Nephron progenitor cell (in vitro differentiated cells): Measurements from ENCODE around the gene PIK3R6.

ENCODE experiments used
- DNase-seq: peaks from one replicate; pipeline ENCODE4 v3.0.0; 2021
- H3K27ac Mint-ChIP-seq: 2 replicates; pipeline ENCODE4 v1.8.0; 2021; ENCODE audit warnings: mild to moderate bottlenecking, moderate library complexity, mixed read lengths
- H3K27me3 Mint-ChIP-seq: 2 replicates; pipeline ENCODE4 v1.8.0; 2021; ENCODE audit warnings: mild to moderate bottlenecking, low read depth, mixed read lengths; ENCODE audit not compliant: poor library complexity
- H3K36me3 Mint-ChIP-seq: 2 replicates; pipeline ENCODE4 v1.8.0; 2021; ENCODE audit warnings: low read depth, mixed read lengths
- H3K4me1 Mint-ChIP-seq: 2 replicates; pipeline ENCODE4 v1.8.0; 2021; ENCODE audit warnings: mixed read lengths
- H3K4me3 Mint-ChIP-seq: 2 replicates; pipeline ENCODE4 v1.8.0; 2021; ENCODE audit warnings: mild to moderate bottlenecking, moderate library complexity, mixed read lengths
- H3K9me3 Mint-ChIP-seq: 2 replicates; pipeline ENCODE4 v1.8.0; 2021; ENCODE audit warnings: mild to moderate bottlenecking, moderate library complexity, mixed read lengths
- CTCF ChIP-seq: fragments of 200-600 bp; sonication (generic); IDR thresholded peaks from 2 replicates; pipeline ENCODE4 v1.5.0; 2021; ENCODE audit warnings: antibody characterized with exemption

Gene PIK3R6

GRCh38 chr17:8826808-8827435 is 40.6 kb downstream of the PIK3R6 start:
- peaks cover 19% of the 10 kb centered on the region for H3K9me3 Mint-ChIP-seq
- no peak for TF ChIP-seq CTCF
- H3K4me1 Mint-ChIP-seq: peaks cover 13% of the 10 kb centered on the region
- no peak overlapping the region for H3K27ac Mint-ChIP-seq
- peaks cover 30% of the 10 kb centered on the region for H3K27me3 Mint-ChIP-seq
- H3K36me3 Mint-ChIP-seq: no peaks in the 10 kb centered on the region
- DNase-seq: no peak
- H3K4me3 Mint-ChIP-seq: no peak overlapping the region

GRCh38 chr17:8825802-8826201 is 41.7 kb downstream of the PIK3R6 start:
- H3K36me3 Mint-ChIP-seq: no peaks in the 10 kb centered on the region
- no peak overlapping the region for H3K4me3 Mint-ChIP-seq
- H3K27ac Mint-ChIP-seq: no peak overlapping the region
- peaks cover 19% of the 10 kb centered on the region for H3K9me3 Mint-ChIP-seq
- H3K4me1 Mint-ChIP-seq: peaks cover 13% of the 10 kb centered on the region
- H3K27me3 Mint-ChIP-seq: peaks cover 30% of the 10 kb centered on the region
- DNase-seq: no peak
- TF ChIP-seq CTCF: no peak

- no peak for TF ChIP-seq CTCF
- DNase-seq: no peak
- H3K27ac Mint-ChIP-seq: no peak overlapping the region
- peaks cover 13% of the 10 kb centered on the region for H3K4me1 Mint-ChIP-seq
- peaks cover 46% of the 10 kb centered on the region for H3K27me3 Mint-ChIP-seq
- H3K4me3 Mint-ChIP-seq: no peak overlapping the region
- no peaks in the 10 kb centered on the region for H3K36me3 Mint-ChIP-seq
- H3K9me3 Mint-ChIP-seq: peaks cover 19% of the 10 kb centered on the region
Measured at GRCh38 chr17:8823279-8823678, 44.2 kb downstream of the PIK3R6 start.

- Mint-ChIP-seq H3K9me3 (peaks cover 19% of the 10 kb centered on the region), H3K36me3 (no peaks in the 10 kb centered on the region), H3K27ac (no peak overlapping the region), H3K27me3 (peaks cover 49% of the 10 kb centered on the region), H3K4me3 (no peak overlapping the region), H3K4me1 (peaks cover 5% of the 10 kb centered on the region)
- TF ChIP-seq CTCF: no peak
- no peak for DNase-seq
Measured at GRCh38 chr17:8822401-8823035, 45.0 kb downstream of the PIK3R6 start.

GRCh38 chr17:8821446-8822105 is 45.9 kb downstream of the PIK3R6 start:
- peaks cover 19% of the 10 kb centered on the region for H3K9me3 Mint-ChIP-seq
- H3K27me3 Mint-ChIP-seq: peaks cover 48% of the 10 kb centered on the region
- no peaks in the 10 kb centered on the region for H3K4me1 Mint-ChIP-seq
- H3K4me3 Mint-ChIP-seq: no peak overlapping the region
- DNase-seq: no peak
- no peak overlapping the region for H3K27ac Mint-ChIP-seq
- H3K36me3 Mint-ChIP-seq: no peaks in the 10 kb centered on the region
- TF ChIP-seq CTCF: no peak
